H9 (cell line): ENCODE measurements around the gene CYP2C9. TPM values are rescaled to one million over a fixed set of nuclear protein-coding genes. Genes with fewer than 3 reads are reported as not detected.

Experiments
- DNase-seq: peaks from one replicate; pipeline ENCODE4 v3.0.0-alpha.2; 2017
- H2AFZ ChIP-seq: one replicate; pipeline ENCODE4 v1.6.1; 2013; ENCODE audit warnings: mild to moderate bottlenecking, low read length, control low read depth, moderate library complexity
- H2AK5ac ChIP-seq: 2 replicates; pipeline ENCODE4 v1.6.1; 2013; ENCODE audit warnings: low read length, control low read depth, mixed read lengths; ENCODE audit not compliant: insufficient read length
- H2BK120ac ChIP-seq: one replicate; pipeline ENCODE4 v1.6.1; 2013; ENCODE audit warnings: low read depth, mild to moderate bottlenecking, low read length, control low read depth, inconsistent platforms; ENCODE audit not compliant: poor library complexity, severe bottlenecking
- H2BK12ac ChIP-seq: 2 replicates; pipeline ENCODE4 v1.6.1; 2013; ENCODE audit warnings: low read length, control low read depth, mixed read lengths, low read depth; ENCODE audit not compliant: insufficient read length
- H2BK15ac ChIP-seq: 2 replicates; pipeline ENCODE4 v1.6.1; 2013; ENCODE audit warnings: low read depth, low read length, control low read depth
- H2BK20ac ChIP-seq: one replicate; pipeline ENCODE4 v1.6.1; 2013; ENCODE audit warnings: low read depth, mild to moderate bottlenecking, low read length, control low read depth, inconsistent platforms; ENCODE audit not compliant: poor library complexity, severe bottlenecking
- H2BK5ac ChIP-seq: 2 replicates; pipeline ENCODE4 v1.6.1; 2013; ENCODE audit warnings: low read length, control low read depth, mixed read lengths; ENCODE audit not compliant: insufficient read length
- H3K14ac ChIP-seq: 2 replicates; pipeline ENCODE4 v1.6.1; 2013; ENCODE audit warnings: low read length, control low read depth; ENCODE audit not compliant: insufficient read depth
- H3K18ac ChIP-seq: 2 replicates; pipeline ENCODE4 v1.6.1; 2013; ENCODE audit warnings: low read depth, mild to moderate bottlenecking, mixed read lengths, low read length, control low read depth; ENCODE audit not compliant: insufficient read length
- H3K23ac ChIP-seq: 2 replicates; pipeline ENCODE4 v1.6.1; 2013; ENCODE audit warnings: low read length, control low read depth, mixed read lengths, low read depth; ENCODE audit not compliant: insufficient read length
- H3K23me2 ChIP-seq: 2 replicates; pipeline ENCODE4 v1.6.1; 2013; ENCODE audit warnings: low read depth, mild to moderate bottlenecking, mixed read lengths, low read length, control low read depth; ENCODE audit not compliant: insufficient read length, poor library complexity, severe bottlenecking
- H3K27ac ChIP-seq: 2 replicates; pipeline ENCODE4 v1.5.1; 2013; ENCODE audit warnings: low read length, control low read depth, mixed read lengths, low read depth; ENCODE audit not compliant: insufficient read length
- H3K27me3 ChIP-seq: 2 replicates; pipeline ENCODE4 v1.6.1; 2013; ENCODE audit warnings: low read length, control low read depth, inconsistent platforms; ENCODE audit not compliant: insufficient read depth
- H3K4ac ChIP-seq: 2 replicates; pipeline ENCODE4 v1.6.1; 2013; ENCODE audit warnings: low read depth, mild to moderate bottlenecking, control low read depth, inconsistent platforms, low read length, moderate library complexity
- H3K4me1 ChIP-seq: 2 replicates; pipeline ENCODE4 v1.6.1; 2013; ENCODE audit warnings: low read length, control low read depth, inconsistent platforms; ENCODE audit not compliant: insufficient read depth
- H3K4me2 ChIP-seq: 2 replicates; pipeline ENCODE4 v1.6.1; 2013; ENCODE audit warnings: low read length, control low read depth, mixed read lengths; ENCODE audit not compliant: insufficient read length, insufficient read depth
- H3K56ac ChIP-seq: 2 replicates; pipeline ENCODE4 v1.6.1; 2013; ENCODE audit warnings: low read depth, mild to moderate bottlenecking, mixed read lengths, low read length, control low read depth; ENCODE audit not compliant: insufficient read length
- H3K79me1 ChIP-seq: 2 replicates; pipeline ENCODE4 v1.6.1; 2013; ENCODE audit warnings: low read depth, mild to moderate bottlenecking, moderate library complexity, low read length, control low read depth, inconsistent platforms; ENCODE audit not compliant: insufficient read depth, poor library complexity, severe bottlenecking
- H3K79me2 ChIP-seq: 2 replicates; pipeline ENCODE4 v1.6.1; 2013; ENCODE audit warnings: low read length, control low read depth, inconsistent platforms; ENCODE audit not compliant: insufficient read depth
- H3K9ac ChIP-seq: 2 replicates; pipeline ENCODE4 v1.6.1; 2013; ENCODE audit warnings: low read length, control low read depth, mixed read lengths; ENCODE audit not compliant: insufficient read length; ENCODE audit errors: extremely low read depth
- H3K9me3 ChIP-seq: one replicate; pipeline ENCODE4 v1.6.1; 2013; ENCODE audit warnings: low read depth, low read length, inconsistent platforms; ENCODE audit not compliant: control insufficient read depth
- H3T11ph ChIP-seq: one replicate; pipeline ENCODE4 v1.6.1; 2013; ENCODE audit warnings: mild to moderate bottlenecking, low read length, control low read depth, inconsistent platforms
- H4K20me1 ChIP-seq: one replicate; pipeline ENCODE4 v1.6.1; 2013; ENCODE audit not compliant: control insufficient read depth, insufficient read length, insufficient read depth
- H4K5ac ChIP-seq: 2 replicates; pipeline ENCODE4 v1.6.1; 2013; ENCODE audit warnings: low read depth, mild to moderate bottlenecking, mixed read lengths, low read length, control low read depth; ENCODE audit not compliant: insufficient read length
- H4K8ac ChIP-seq: replicated peaks from 2 replicates; pipeline ENCODE4 v1.6.1; 2013; ENCODE audit warnings: low read length, control low read depth, mixed read lengths, low read depth; ENCODE audit not compliant: insufficient read length
- H4K91ac ChIP-seq: 2 replicates; pipeline ENCODE4 v1.6.1; 2013; ENCODE audit warnings: low read depth, mild to moderate bottlenecking, moderate library complexity, mixed read lengths, low read length, control low read depth; ENCODE audit not compliant: insufficient read length
- H3K27ac Mint-ChIP-seq, 3 experiments: 2 replicates in 2 of 3; 3 replicates in 1 of 3; pipeline ENCODE4 v1.8.0; 2020 to 2021; ENCODE audit warnings: mixed read lengths in 3 of 3, mild to moderate bottlenecking in 1 of 3, moderate library complexity in 1 of 3
- H3K27me3 Mint-ChIP-seq: 2 replicates; pipeline ENCODE4 v1.8.0; 2021; ENCODE audit warnings: low read depth, mild to moderate bottlenecking, moderate library complexity, mixed read lengths
- H3K36me3 Mint-ChIP-seq, 3 experiments: 2 replicates in 2 of 3; 3 replicates in 1 of 3; pipeline ENCODE4 v1.8.0; 2020 to 2021; ENCODE audit warnings: low read depth in 3 of 3, mixed read lengths in 3 of 3; ENCODE audit not compliant: insufficient read depth in 1 of 3
- H3K4me1 Mint-ChIP-seq, 2 experiments: 2 replicates each; pipeline ENCODE4 v1.8.0; 2020; ENCODE audit warnings: mixed read lengths in 2 of 2
- H3K4me3 Mint-ChIP-seq, 2 experiments: 2 replicates in 1 of 2; 3 replicates in 1 of 2; pipeline ENCODE4 v1.8.0; 2020 to 2021; ENCODE audit warnings: mild to moderate bottlenecking in 2 of 2, mixed read lengths in 2 of 2, moderate library complexity in 1 of 2
- H3K9me3 Mint-ChIP-seq, 2 experiments: 2 replicates in 1 of 2; 3 replicates in 1 of 2; pipeline ENCODE4 v1.8.0; 2020; ENCODE audit warnings: mild to moderate bottlenecking in 2 of 2, mixed read lengths in 2 of 2, moderate library complexity in 1 of 2
- CTCF ChIP-seq: fragments of 200-600 bp; sonication (generic); conservative IDR thresholded peaks from 3 replicates; pipeline ENCODE4 v1.8.0; 2021; ENCODE audit warnings: antibody characterized with exemption, mild to moderate bottlenecking
- WGBS: extraction: QIAGEN DNeasy Blood & Tissue Kit; methylation state at CpG from one replicate; pipeline ENCODE4 v1.1.7; 2013; ENCODE audit warnings: missing lambda C conversion rate, low lambda C conversion rate, mixed read lengths; ENCODE audit not compliant: insufficient read length; ENCODE audit errors: extremely low coverage; 5-methylcytosine and 5-hydroxymethylcytosine counted together
- total RNA-seq: library from RNA; stranded (reverse); gene quantifications from 2 replicates; pipeline ENCODE4 v1.2.1, GENCODE V29; 2021

Gene CYP2C9
- total RNA-seq, 1 experiment from 2014 or later: not detected

DNA sequence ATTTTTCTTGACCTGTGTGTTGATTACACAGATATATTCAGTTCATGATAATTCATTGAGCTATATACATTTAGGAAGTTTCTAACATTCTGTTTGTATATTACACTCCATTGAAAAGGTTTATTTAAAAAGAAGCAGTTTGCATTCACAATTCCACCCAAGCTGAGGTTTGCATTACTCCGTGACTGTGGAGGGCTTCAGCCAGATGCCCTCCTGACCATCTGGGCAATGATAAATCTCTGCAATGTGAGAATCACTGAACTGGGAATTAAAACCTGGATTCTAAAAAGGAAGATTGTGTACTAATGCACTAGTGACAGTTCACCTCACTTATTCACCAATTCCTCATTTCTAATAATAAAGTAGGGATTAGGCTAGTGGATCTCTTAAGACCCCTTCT, 36.4 kb upstream of the CYP2C9 start:
- H4K8ac ChIP-seq: no peak overlapping the region
- no peaks in the 10 kb centered on the region for H3K4me1 ChIP-seq
- H4K20me1 ChIP-seq: no peaks in the 10 kb centered on the region
- H3K9me3 ChIP-seq: no peaks in the 10 kb centered on the region
- no peak overlapping the region for H4K91ac ChIP-seq
- no peak overlapping the region for H3K4ac ChIP-seq
- H2BK15ac ChIP-seq: no peak overlapping the region
- H3K23me2 ChIP-seq: no peaks in the 10 kb centered on the region
- H4K5ac ChIP-seq: no peak overlapping the region
- no peaks in the 10 kb centered on the region for H3K79me1 ChIP-seq
- no peak overlapping the region for H2BK120ac ChIP-seq
- Mint-ChIP-seq H3K9me3 (peaks cover 35 to 46% of the 10 kb centered on the region in 2 experiments), H3K27ac (no peak overlapping the region), H3K4me1 (no peaks in the 10 kb centered on the region), H3K4me3 (no peak overlapping the region), H3K27me3 (no peaks in the 10 kb centered on the region; the same call in 1 of the 2 replicates), H3K36me3 (peaks cover 2 to 12% (median 4%) of the 10 kb centered on the region in 3 experiments; a peak in 4 of 7 replicates)
- DNase-seq: no peak
- no peak overlapping the region for H3K9ac ChIP-seq
- H3K4me2 ChIP-seq: no peak overlapping the region
- WGBS: no CpG with 5 or more reads among the region's 1 CpG
- no peak for TF ChIP-seq CTCF
- H2BK12ac ChIP-seq: no peak overlapping the region
- no peak overlapping the region for H2BK5ac ChIP-seq
- H3K23ac ChIP-seq: no peak overlapping the region
- no peak overlapping the region for H3K27ac ChIP-seq
- no peak overlapping the region for H2AFZ ChIP-seq
- no peaks in the 10 kb centered on the region for H3K27me3 ChIP-seq
- H3K79me2 ChIP-seq: no peaks in the 10 kb centered on the region
- H2AK5ac ChIP-seq: no peak overlapping the region
- no peak overlapping the region for H3K56ac ChIP-seq
- H2BK20ac ChIP-seq: no peak overlapping the region
- no peak overlapping the region for H3T11ph ChIP-seq
- no peak overlapping the region for H3K14ac ChIP-seq
- H3K18ac ChIP-seq: no peak overlapping the region
